ENCODE data around the gene TSPAN18.

The TSPAN18 gene

GRCh38 chr11:44889266-44889665, 162.5 kb downstream of the TSPAN18 start:
- DNase-seq (ENCODE audit: low spot score) = no peak

- no peak for DNase-seq (ENCODE audit: low spot score)
Measured at GRCh38 chr11:44892843-44893242, 166.1 kb downstream of the TSPAN18 start.

- DNase-seq (ENCODE audit: low spot score) = peak; percentile 44
Measured at GRCh38 chr11:44893308-44893822, 166.6 kb downstream of the TSPAN18 start.

- DNase-seq (ENCODE audit: low spot score) = peak; percentile 75
Measured at GRCh38 chr11:44893846-44894617, 167.3 kb downstream of the TSPAN18 start.

- no peak for DNase-seq (ENCODE audit: low spot score)
Measured at GRCh38 chr11:44899959-44900358, 173.2 kb downstream of the TSPAN18 start.

- no peak for DNase-seq (ENCODE audit: low spot score)
Measured at GRCh38 chr11:44901120-44901633, 174.4 kb downstream of the TSPAN18 start.

GRCh38 chr11:44901786-44902185, 175.0 kb downstream of the TSPAN18 start:
- no peak for DNase-seq (ENCODE audit: low spot score)

GRCh38 chr11:44903035-44903434, 176.3 kb downstream of the TSPAN18 start:
- no peak for DNase-seq (ENCODE audit: low spot score)

GRCh38 chr11:44903518-44903917, 176.8 kb downstream of the TSPAN18 start:
- DNase-seq (ENCODE audit: low spot score) = no peak

GRCh38 chr11:44904261-44905020, 177.7 kb downstream of the TSPAN18 start:
- no peak for DNase-seq (ENCODE audit: low spot score)

- no peak for DNase-seq (ENCODE audit: low spot score)
Measured at GRCh38 chr11:44905131-44905866, 178.5 kb downstream of the TSPAN18 start.

GRCh38 chr11:44906649-44907048, 179.9 kb downstream of the TSPAN18 start:
- no peak for DNase-seq (ENCODE audit: low spot score)

- no peak for DNase-seq (ENCODE audit: low spot score)
Measured at GRCh38 chr11:44909557-44909956, 182.8 kb downstream of the TSPAN18 start.

- no peak for DNase-seq (ENCODE audit: low spot score)
Measured at GRCh38 chr11:44910591-44910990, 183.8 kb downstream of the TSPAN18 start.

GRCh38 chr11:44911029-44911814, 184.5 kb downstream of the TSPAN18 start:
- peak; percentile 85 for DNase-seq (ENCODE audit: low spot score)

GRCh38 chr11:44912270-44912987, 185.7 kb downstream of the TSPAN18 start:
- DNase-seq (ENCODE audit: low spot score) = no peak

- no peak for DNase-seq (ENCODE audit: low spot score)
Measured at GRCh38 chr11:44913502-44913901, 186.7 kb downstream of the TSPAN18 start.

- DNase-seq (ENCODE audit: low spot score) = no peak
Measured at GRCh38 chr11:44914105-44914504, 187.3 kb downstream of the TSPAN18 start.

GRCh38 chr11:44915004-44915403, 188.2 kb downstream of the TSPAN18 start:
- DNase-seq (ENCODE audit: low spot score) = no peak

GRCh38 chr11:44915621-44916020, 188.9 kb downstream of the TSPAN18 start:
- no peak for DNase-seq (ENCODE audit: low spot score)

GRCh38 chr11:44916331-44916730, 189.6 kb downstream of the TSPAN18 start:
- DNase-seq (ENCODE audit: low spot score) = no peak
